ENCODE measurements around the gene FITM2.

FITM2 gene

GRCh38 chr20:44344723-44345122 lies 33.7 kb upstream of the FITM2 start:
- H3K9me3 ChIP-seq (ENCODE audit: control insufficient read depth, insufficient read depth, low read length) = no peaks in the 10 kb centered on the region
- no peaks in the 10 kb centered on the region for H4K20me1 ChIP-seq (ENCODE audit: control insufficient read depth, insufficient read depth, low read depth, low read length)
- H3F3A ChIP-seq (ENCODE audit: control insufficient read depth, insufficient read depth) = no peaks in the 10 kb centered on the region
- TF ChIP-seq CTCF (IDR thresholded peaks at IDR 0.05; ENCODE audit: low read depth, low read length, poor library complexity, severe bottlenecking) = no peak
- TF ChIP-seq EZH2phosphoT487 (IDR thresholded peaks at IDR 0.05; ENCODE audit: borderline replicate concordance, low read length) = no peak
- no peak overlapping the region for H3K4me2 ChIP-seq (ENCODE audit: low read length)
- H3K4me3 ChIP-seq (ENCODE audit: low read length) = no peak overlapping the region
- no peaks in the 10 kb centered on the region for H3K9me2 ChIP-seq (replicated peaks; ENCODE audit: control insufficient read depth, low read length)
- H3K79me2 ChIP-seq (ENCODE audit: control insufficient read depth, low read length) = no peaks in the 10 kb centered on the region
- no peaks in the 10 kb centered on the region; the same call in 1 of the 2 replicates for H3K27me3 ChIP-seq (ENCODE audit: control insufficient read depth, low read length)
- H3K27ac ChIP-seq (ENCODE audit: low read depth, low read length) = no peak overlapping the region
- no peaks in the 10 kb centered on the region for H3K36me3 ChIP-seq (ENCODE audit: control insufficient read depth, low read length)
- H3K4me1 ChIP-seq (ENCODE audit: control insufficient read depth, low read length) = no peaks in the 10 kb centered on the region

- Histone ChIP-seq H4K20me1 (ENCODE audit: control insufficient read depth, insufficient read depth, low read depth, low read length) (no peaks in the 10 kb centered on the region), H3K4me2 (ENCODE audit: low read length) (no peak overlapping the region), H3K9me2 (replicated peaks; ENCODE audit: control insufficient read depth, low read length) (no peaks in the 10 kb centered on the region), H3K36me3 (ENCODE audit: control insufficient read depth, low read length) (no peaks in the 10 kb centered on the region), H3K4me1 (ENCODE audit: control insufficient read depth, low read length) (no peaks in the 10 kb centered on the region), H3K27me3 (ENCODE audit: control insufficient read depth, low read length) (no peaks in the 10 kb centered on the region; the same call in 1 of the 2 replicates), H3K27ac (ENCODE audit: low read depth, low read length) (no peak overlapping the region), H3F3A (ENCODE audit: control insufficient read depth, insufficient read depth) (no peaks in the 10 kb centered on the region), H3K9me3 (ENCODE audit: control insufficient read depth, insufficient read depth, low read length) (no peaks in the 10 kb centered on the region), H3K4me3 (ENCODE audit: low read length) (no peak overlapping the region), H3K79me2 (ENCODE audit: control insufficient read depth, low read length) (no peaks in the 10 kb centered on the region)
- TF ChIP-seq EZH2phosphoT487 (IDR thresholded peaks at IDR 0.05; ENCODE audit: borderline replicate concordance, low read length) = no peak
- TF ChIP-seq CTCF (IDR thresholded peaks at IDR 0.05; ENCODE audit: low read depth, low read length, poor library complexity, severe bottlenecking) = no peak
Measured at GRCh38 chr20:44343162-44343675, 32.2 kb upstream of the FITM2 start.

- Histone ChIP-seq H3K27ac (ENCODE audit: low read depth, low read length) (no peak overlapping the region), H3K27me3 (ENCODE audit: control insufficient read depth, low read length) (no peaks in the 10 kb centered on the region; the same call in 1 of the 2 replicates), H3K4me3 (ENCODE audit: low read length) (no peak overlapping the region), H3K9me3 (ENCODE audit: control insufficient read depth, insufficient read depth, low read length) (no peaks in the 10 kb centered on the region), H3K4me1 (ENCODE audit: control insufficient read depth, low read length) (no peaks in the 10 kb centered on the region), H3F3A (ENCODE audit: control insufficient read depth, insufficient read depth) (no peaks in the 10 kb centered on the region), H3K9me2 (replicated peaks; ENCODE audit: control insufficient read depth, low read length) (no peaks in the 10 kb centered on the region), H3K4me2 (ENCODE audit: low read length) (no peak overlapping the region), H4K20me1 (ENCODE audit: control insufficient read depth, insufficient read depth, low read depth, low read length) (no peaks in the 10 kb centered on the region), H3K36me3 (ENCODE audit: control insufficient read depth, low read length) (no peaks in the 10 kb centered on the region), H3K79me2 (ENCODE audit: control insufficient read depth, low read length) (no peaks in the 10 kb centered on the region)
- TF ChIP-seq CTCF (IDR thresholded peaks at IDR 0.05; ENCODE audit: low read depth, low read length, poor library complexity, severe bottlenecking) = no peak
- TF ChIP-seq EZH2phosphoT487 (IDR thresholded peaks at IDR 0.05; ENCODE audit: borderline replicate concordance, low read length) = no peak
Measured at GRCh38 chr20:44342248-44342647, 31.2 kb upstream of the FITM2 start.

Measured in DOHH2 (cell line).